WTC11 (cell line): Measurements from ENCODE around the gene CNTNAP5. TPM values are rescaled to one million over a fixed set of nuclear protein-coding genes. Genes with fewer than 3 reads are reported as not detected.

Experiments
- ATAC-seq: fragments of 200-7000 bp; cut with Tn5 transposase; 2 replicates; pipeline ENCODE4 v1.10.0; 2021; ENCODE audit warnings: mild to moderate bottlenecking, moderate library complexity
- CTCF ChIA-PET: fragments of 300-600 bp; sonication (Branson Sonifier 250); formaldehyde crosslinking; loops from one replicate; lab custom pipeline; 2021; ENCODE audit warnings: antibody characterized with exemption; lab: Charles Lee
- POLR2A ChIA-PET: fragments of 350-600 bp; sonication (Branson Sonifier 250); formaldehyde crosslinking; loops from one replicate; lab custom pipeline; 2021; ENCODE audit warnings: antibody characterized with exemption; lab: Charles Lee
- DNase-seq: peaks from one replicate; pipeline ENCODE4 v3.0.0; 2021; ENCODE audit warnings: low spot score
- H3K27ac Mint-ChIP-seq: 2 replicates; pipeline ENCODE4 v1.8.0; 2021; ENCODE audit warnings: mixed read lengths
- H3K27me3 Mint-ChIP-seq: 2 replicates; pipeline ENCODE4 v1.8.0; 2021; ENCODE audit warnings: low read depth, mild to moderate bottlenecking, moderate library complexity, mixed read lengths
- H3K36me3 Mint-ChIP-seq: 2 replicates; pipeline ENCODE4 v1.8.0; 2021; ENCODE audit warnings: mixed read lengths
- H3K4me1 Mint-ChIP-seq: 2 replicates; pipeline ENCODE4 v1.8.0; 2022; ENCODE audit warnings: mixed read lengths
- H3K4me3 Mint-ChIP-seq: 2 replicates; pipeline ENCODE4 v1.8.0; 2021; ENCODE audit warnings: mild to moderate bottlenecking, moderate library complexity, mixed read lengths
- H3K9me3 Mint-ChIP-seq: 2 replicates; pipeline ENCODE4 v1.8.0; 2021; ENCODE audit warnings: mixed read lengths
- ATF1 ChIP-seq: sonication (generic); formaldehyde crosslinking; IDR thresholded peaks from 2 replicates; pipeline ENCODE4 v1.8.1; 2023; ENCODE audit warnings: mild to moderate bottlenecking, moderate library complexity, missing genetic modification reagents
- CREM ChIP-seq: sonication (generic); formaldehyde crosslinking; IDR thresholded peaks from 2 replicates; pipeline ENCODE4 v1.8.1; 2022; ENCODE audit warnings: mild to moderate bottlenecking, missing genetic modification reagents, moderate library complexity
- FOXK1 ChIP-seq: sonication (generic); formaldehyde crosslinking; IDR thresholded peaks from 2 replicates; pipeline ENCODE4 v1.8.0; 2022; ENCODE audit warnings: mild to moderate bottlenecking, moderate library complexity, missing genetic modification reagents
- NFATC4 ChIP-seq: fragments of 250-450 bp; sonication (Bioruptor Pico); IDR thresholded peaks from 2 replicates; pipeline ENCODE4 v1.9.0; 2021; ENCODE audit warnings: mild to moderate bottlenecking
- SMAD3 ChIP-seq: sonication (generic); formaldehyde crosslinking; IDR thresholded peaks from 2 replicates; pipeline ENCODE4 v1.8.0; 2022; ENCODE audit warnings: missing genetic modification reagents, mild to moderate bottlenecking, borderline replicate concordance
- ZNF138 ChIP-seq: sonication (generic); formaldehyde crosslinking; conservative IDR thresholded peaks from 2 replicates; pipeline ENCODE4 v1.8.1; 2022; ENCODE audit warnings: mild to moderate bottlenecking, moderate library complexity, missing genetic modification reagents
- ZNF232 ChIP-seq: sonication (generic); formaldehyde crosslinking; IDR thresholded peaks from 2 replicates; pipeline ENCODE4 v1.8.0; 2022; ENCODE audit warnings: mild to moderate bottlenecking, missing genetic modification reagents
- ZNF263 ChIP-seq: sonication (generic); formaldehyde crosslinking; IDR thresholded peaks from 2 replicates; pipeline ENCODE4 v1.8.1; 2022; ENCODE audit warnings: low read depth, mild to moderate bottlenecking, moderate library complexity, missing genetic modification reagents
- total RNA-seq: library from RNA; stranded (reverse); gene quantifications from 3 replicates; pipeline ENCODE4 v1.2.3, GENCODE V29; 2021
- TF ChIP-seq, protein P1 (sequence below): sonication (generic); formaldehyde crosslinking; IDR thresholded peaks from 2 replicates; pipeline ENCODE4 v1.8.1; 2022; ENCODE audit warnings: mild to moderate bottlenecking, moderate library complexity, missing genetic modification reagents
- TF ChIP-seq, protein P2 (sequence below): fragments of 200-600 bp; IDR thresholded peaks from 2 replicates; pipeline ENCODE4 v1.8.0; 2022; ENCODE audit warnings: antibody characterized with exemption
- TF ChIP-seq, protein P3 (sequence below): sonication (generic); formaldehyde crosslinking; IDR thresholded peaks from 2 replicates; pipeline ENCODE4 v1.8.1; 2023; ENCODE audit warnings: mild to moderate bottlenecking, missing genetic modification reagents, borderline replicate concordance
- TF ChIP-seq, protein P4 (sequence below): sonication (generic); formaldehyde crosslinking; IDR thresholded peaks from 2 replicates; pipeline ENCODE4 v1.8.1; 2022; ENCODE audit warnings: mild to moderate bottlenecking, missing genetic modification reagents, moderate library complexity, borderline replicate concordance
- TF ChIP-seq, protein P5 (sequence below): sonication (generic); formaldehyde crosslinking; IDR thresholded peaks from 2 replicates; pipeline ENCODE4 v1.8.0; 2022; ENCODE audit warnings: mild to moderate bottlenecking, missing genetic modification reagents
- TF ChIP-seq, protein P6 (sequence below): sonication (generic); formaldehyde crosslinking; IDR thresholded peaks from 2 replicates; pipeline ENCODE4 v1.8.1; 2022; ENCODE audit warnings: low read depth, mild to moderate bottlenecking, moderate library complexity, missing genetic modification reagents, borderline replicate concordance
- TF ChIP-seq, protein P7 (sequence below): sonication (generic); formaldehyde crosslinking; IDR thresholded peaks from 2 replicates; pipeline ENCODE4 v1.8.0; 2022; ENCODE audit warnings: mild to moderate bottlenecking, missing genetic modification reagents
- TF ChIP-seq, protein P8 (sequence below): fragments of 250-450 bp; sonication (Bioruptor Pico); IDR thresholded peaks from 2 replicates; pipeline ENCODE4 v1.9.0; 2021; ENCODE audit warnings: moderate library complexity, mild to moderate bottlenecking, inconsistent platforms, borderline replicate concordance

The CNTNAP5 gene
- total RNA-seq, 1 experiment from 2014 or later = 0.22 TPM

DNA sequence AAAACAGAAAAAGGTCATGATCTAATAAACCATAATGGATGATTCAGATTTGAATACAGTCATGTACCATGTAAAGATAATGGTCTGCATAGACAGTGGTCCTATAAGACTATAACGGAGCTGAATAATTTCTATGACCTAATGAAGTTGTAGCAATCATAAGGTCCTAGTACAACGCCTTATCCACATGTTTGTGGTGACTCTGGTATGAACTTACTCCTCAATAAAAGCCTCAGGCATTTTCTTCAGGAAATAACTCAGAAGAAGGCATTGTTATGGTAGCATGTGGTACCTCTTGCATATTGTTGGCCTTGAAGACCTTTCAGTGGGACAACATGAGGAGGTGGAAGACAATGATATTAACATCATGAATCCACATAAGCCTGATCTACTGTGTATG, 883.3 kb downstream of the CNTNAP5 start:
- peaks cover 21% of the 10 kb centered on the region for H3K9me3 Mint-ChIP-seq
- CTCF ChIA-PET = no interaction called here
- no peak for ATAC-seq
- H3K27ac Mint-ChIP-seq = no peak overlapping the region
- no peak for DNase-seq
- peaks cover 4% of the 10 kb centered on the region; the same call in 1 of the 2 replicates for H3K36me3 Mint-ChIP-seq
- no peak overlapping the region for H3K4me3 Mint-ChIP-seq
- peaks cover 2% of the 10 kb centered on the region; the same call in 1 of the 2 replicates for H3K4me1 Mint-ChIP-seq
- no peaks in the 10 kb centered on the region for H3K27me3 Mint-ChIP-seq
- TF ChIP-seq, protein P1, sequence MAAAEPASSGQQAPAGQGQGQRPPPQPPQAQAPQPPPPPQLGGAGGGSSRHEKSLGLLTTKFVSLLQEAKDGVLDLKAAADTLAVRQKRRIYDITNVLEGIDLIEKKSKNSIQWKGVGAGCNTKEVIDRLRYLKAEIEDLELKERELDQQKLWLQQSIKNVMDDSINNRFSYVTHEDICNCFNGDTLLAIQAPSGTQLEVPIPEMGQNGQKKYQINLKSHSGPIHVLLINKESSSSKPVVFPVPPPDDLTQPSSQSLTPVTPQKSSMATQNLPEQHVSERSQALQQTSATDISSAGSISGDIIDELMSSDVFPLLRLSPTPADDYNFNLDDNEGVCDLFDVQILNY = no peak
- TF ChIP-seq ZNF138 = no peak
- TF ChIP-seq, protein P2, sequence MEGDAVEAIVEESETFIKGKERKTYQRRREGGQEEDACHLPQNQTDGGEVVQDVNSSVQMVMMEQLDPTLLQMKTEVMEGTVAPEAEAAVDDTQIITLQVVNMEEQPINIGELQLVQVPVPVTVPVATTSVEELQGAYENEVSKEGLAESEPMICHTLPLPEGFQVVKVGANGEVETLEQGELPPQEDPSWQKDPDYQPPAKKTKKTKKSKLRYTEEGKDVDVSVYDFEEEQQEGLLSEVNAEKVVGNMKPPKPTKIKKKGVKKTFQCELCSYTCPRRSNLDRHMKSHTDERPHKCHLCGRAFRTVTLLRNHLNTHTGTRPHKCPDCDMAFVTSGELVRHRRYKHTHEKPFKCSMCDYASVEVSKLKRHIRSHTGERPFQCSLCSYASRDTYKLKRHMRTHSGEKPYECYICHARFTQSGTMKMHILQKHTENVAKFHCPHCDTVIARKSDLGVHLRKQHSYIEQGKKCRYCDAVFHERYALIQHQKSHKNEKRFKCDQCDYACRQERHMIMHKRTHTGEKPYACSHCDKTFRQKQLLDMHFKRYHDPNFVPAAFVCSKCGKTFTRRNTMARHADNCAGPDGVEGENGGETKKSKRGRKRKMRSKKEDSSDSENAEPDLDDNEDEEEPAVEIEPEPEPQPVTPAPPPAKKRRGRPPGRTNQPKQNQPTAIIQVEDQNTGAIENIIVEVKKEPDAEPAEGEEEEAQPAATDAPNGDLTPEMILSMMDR = no peak
- no peak for TF ChIP-seq CREM (CRISPR knock-in tag)
- TF ChIP-seq, protein P3, sequence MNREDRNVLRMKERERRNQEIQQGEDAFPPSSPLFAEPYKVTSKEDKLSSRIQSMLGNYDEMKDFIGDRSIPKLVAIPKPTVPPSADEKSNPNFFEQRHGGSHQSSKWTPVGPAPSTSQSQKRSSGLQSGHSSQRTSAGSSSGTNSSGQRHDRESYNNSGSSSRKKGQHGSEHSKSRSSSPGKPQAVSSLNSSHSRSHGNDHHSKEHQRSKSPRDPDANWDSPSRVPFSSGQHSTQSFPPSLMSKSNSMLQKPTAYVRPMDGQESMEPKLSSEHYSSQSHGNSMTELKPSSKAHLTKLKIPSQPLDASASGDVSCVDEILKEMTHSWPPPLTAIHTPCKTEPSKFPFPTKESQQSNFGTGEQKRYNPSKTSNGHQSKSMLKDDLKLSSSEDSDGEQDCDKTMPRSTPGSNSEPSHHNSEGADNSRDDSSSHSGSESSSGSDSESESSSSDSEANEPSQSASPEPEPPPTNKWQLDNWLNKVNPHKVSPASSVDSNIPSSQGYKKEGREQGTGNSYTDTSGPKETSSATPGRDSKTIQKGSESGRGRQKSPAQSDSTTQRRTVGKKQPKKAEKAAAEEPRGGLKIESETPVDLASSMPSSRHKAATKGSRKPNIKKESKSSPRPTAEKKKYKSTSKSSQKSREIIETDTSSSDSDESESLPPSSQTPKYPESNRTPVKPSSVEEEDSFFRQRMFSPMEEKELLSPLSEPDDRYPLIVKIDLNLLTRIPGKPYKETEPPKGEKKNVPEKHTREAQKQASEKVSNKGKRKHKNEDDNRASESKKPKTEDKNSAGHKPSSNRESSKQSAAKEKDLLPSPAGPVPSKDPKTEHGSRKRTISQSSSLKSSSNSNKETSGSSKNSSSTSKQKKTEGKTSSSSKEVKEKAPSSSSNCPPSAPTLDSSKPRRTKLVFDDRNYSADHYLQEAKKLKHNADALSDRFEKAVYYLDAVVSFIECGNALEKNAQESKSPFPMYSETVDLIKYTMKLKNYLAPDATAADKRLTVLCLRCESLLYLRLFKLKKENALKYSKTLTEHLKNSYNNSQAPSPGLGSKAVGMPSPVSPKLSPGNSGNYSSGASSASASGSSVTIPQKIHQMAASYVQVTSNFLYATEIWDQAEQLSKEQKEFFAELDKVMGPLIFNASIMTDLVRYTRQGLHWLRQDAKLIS (CRISPR knock-in tag) = no peak
- TF ChIP-seq, protein P4, sequence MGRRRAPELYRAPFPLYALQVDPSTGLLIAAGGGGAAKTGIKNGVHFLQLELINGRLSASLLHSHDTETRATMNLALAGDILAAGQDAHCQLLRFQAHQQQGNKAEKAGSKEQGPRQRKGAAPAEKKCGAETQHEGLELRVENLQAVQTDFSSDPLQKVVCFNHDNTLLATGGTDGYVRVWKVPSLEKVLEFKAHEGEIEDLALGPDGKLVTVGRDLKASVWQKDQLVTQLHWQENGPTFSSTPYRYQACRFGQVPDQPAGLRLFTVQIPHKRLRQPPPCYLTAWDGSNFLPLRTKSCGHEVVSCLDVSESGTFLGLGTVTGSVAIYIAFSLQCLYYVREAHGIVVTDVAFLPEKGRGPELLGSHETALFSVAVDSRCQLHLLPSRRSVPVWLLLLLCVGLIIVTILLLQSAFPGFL (CRISPR knock-in tag) = no peak
- TF ChIP-seq NFATC4 (CRISPR knock-in tag) = no peak
- POLR2A ChIA-PET = no interaction called here

DNA sequence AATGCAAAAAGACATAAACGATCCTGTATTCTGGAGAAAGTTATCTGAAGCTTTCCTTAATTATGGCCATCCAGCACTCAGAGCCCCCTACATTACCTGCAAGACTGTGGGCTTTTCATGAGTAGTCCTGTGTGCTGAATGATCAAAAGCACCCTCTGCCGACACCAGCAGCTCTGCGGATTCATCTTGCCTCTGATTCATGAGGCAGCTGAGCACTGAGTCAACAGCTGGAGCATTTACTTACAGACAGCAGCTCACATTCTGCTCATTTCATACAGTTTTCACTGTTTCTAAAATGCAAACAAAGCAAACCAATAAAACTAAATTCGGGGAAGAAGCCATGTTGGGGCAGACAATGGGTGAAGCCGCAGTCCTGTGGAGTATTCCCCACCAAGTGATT, 886.5 kb downstream of the CNTNAP5 start:
- H3K4me1 Mint-ChIP-seq = peaks cover 6% of the 10 kb centered on the region
- ChIA-PET POLR2A (no interaction called here), CTCF (no interaction called here)
- H3K27me3 Mint-ChIP-seq = no peaks in the 10 kb centered on the region
- H3K9me3 Mint-ChIP-seq = peaks cover 32% of the 10 kb centered on the region
- H3K4me3 Mint-ChIP-seq = no peak overlapping the region
- no peak for TF ChIP-seq ATF1 (CRISPR knock-in tag)
- TF ChIP-seq SMAD3 (CRISPR knock-in tag) = no peak
- TF ChIP-seq, protein P1 = no peak
- TF ChIP-seq, protein P5, sequence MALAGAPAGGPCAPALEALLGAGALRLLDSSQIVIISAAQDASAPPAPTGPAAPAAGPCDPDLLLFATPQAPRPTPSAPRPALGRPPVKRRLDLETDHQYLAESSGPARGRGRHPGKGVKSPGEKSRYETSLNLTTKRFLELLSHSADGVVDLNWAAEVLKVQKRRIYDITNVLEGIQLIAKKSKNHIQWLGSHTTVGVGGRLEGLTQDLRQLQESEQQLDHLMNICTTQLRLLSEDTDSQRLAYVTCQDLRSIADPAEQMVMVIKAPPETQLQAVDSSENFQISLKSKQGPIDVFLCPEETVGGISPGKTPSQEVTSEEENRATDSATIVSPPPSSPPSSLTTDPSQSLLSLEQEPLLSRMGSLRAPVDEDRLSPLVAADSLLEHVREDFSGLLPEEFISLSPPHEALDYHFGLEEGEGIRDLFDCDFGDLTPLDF (CRISPR knock-in tag) = no peak
- TF ChIP-seq, protein P6, sequence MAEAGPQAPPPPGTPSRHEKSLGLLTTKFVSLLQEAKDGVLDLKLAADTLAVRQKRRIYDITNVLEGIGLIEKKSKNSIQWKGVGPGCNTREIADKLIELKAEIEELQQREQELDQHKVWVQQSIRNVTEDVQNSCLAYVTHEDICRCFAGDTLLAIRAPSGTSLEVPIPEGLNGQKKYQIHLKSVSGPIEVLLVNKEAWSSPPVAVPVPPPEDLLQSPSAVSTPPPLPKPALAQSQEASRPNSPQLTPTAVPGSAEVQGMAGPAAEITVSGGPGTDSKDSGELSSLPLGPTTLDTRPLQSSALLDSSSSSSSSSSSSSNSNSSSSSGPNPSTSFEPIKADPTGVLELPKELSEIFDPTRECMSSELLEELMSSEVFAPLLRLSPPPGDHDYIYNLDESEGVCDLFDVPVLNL (CRISPR knock-in tag) = no peak
- TF ChIP-seq, protein P3 (CRISPR knock-in tag) = no peak
- no peak for TF ChIP-seq ZNF232
- TF ChIP-seq, protein P7, sequence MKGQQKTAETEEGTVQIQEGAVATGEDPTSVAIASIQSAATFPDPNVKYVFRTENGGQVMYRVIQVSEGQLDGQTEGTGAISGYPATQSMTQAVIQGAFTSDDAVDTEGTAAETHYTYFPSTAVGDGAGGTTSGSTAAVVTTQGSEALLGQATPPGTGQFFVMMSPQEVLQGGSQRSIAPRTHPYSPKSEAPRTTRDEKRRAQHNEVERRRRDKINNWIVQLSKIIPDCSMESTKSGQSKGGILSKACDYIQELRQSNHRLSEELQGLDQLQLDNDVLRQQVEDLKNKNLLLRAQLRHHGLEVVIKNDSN (CRISPR knock-in tag) = no peak
- no peak for TF ChIP-seq CREM (CRISPR knock-in tag)
- TF ChIP-seq, protein P8, sequence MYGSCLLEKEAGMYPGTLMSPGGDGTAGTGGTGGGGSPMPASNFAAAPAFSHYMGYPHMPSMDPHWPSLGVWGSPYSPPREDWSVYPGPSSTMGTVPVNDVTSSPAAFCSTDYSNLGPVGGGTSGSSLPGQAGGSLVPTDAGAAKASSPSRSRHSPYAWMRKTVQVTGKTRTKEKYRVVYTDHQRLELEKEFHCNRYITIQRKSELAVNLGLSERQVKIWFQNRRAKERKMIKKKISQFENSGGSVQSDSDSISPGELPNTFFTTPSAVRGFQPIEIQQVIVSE = no peak
- TF ChIP-seq ZNF263 (CRISPR knock-in tag) = no peak
- TF ChIP-seq FOXK1 = no peak
- H3K36me3 Mint-ChIP-seq = peaks cover 5% of the 10 kb centered on the region; the same call in 1 of the 2 replicates
- H3K27ac Mint-ChIP-seq = no peak overlapping the region
- DNase-seq (no peak), ATAC-seq (no peak)
